T-cell (primary cell): ENCODE data around the gene FAM210B. TPM values are rescaled to one million over a fixed set of nuclear protein-coding genes. Genes with fewer than 3 reads are reported as not detected.
"Not testable (repeated sequence)": the region's sequence is repeated elsewhere in the genome, so short reads cannot be mapped to it uniquely, and the experiment has no call there.

Source experiments
- ATAC-seq, 4 experiments: fragments of 200-7000 bp in 3 of 4; fragments of 150-1000 bp in 1 of 4; cut with Tn5 transposase; replicated peaks in 1 of 4; 1 replicate in 3 of 4; 2 replicates in 1 of 4; pipeline ENCODE4 v1.10.0; 2021; ENCODE audit warnings: moderate library complexity in 3 of 4, mild to moderate bottlenecking in 2 of 4, moderate number of reproducible peaks in 1 of 4
- CTCF ChIA-PET, 2 donors: fragments of 300-600 bp; sonication (Branson Sonifier 250); formaldehyde crosslinking; loops; one replicate each; lab custom pipeline; 2022; ENCODE audit warnings: antibody characterized with exemption in 2 of 2; lab: Charles Lee
- POLR2A ChIA-PET, 2 donors: fragments of 300-600 bp; sonication (Branson Sonifier 250); formaldehyde crosslinking; loops; one replicate each; lab custom pipeline; 2022; ENCODE audit warnings: antibody characterized with exemption in 2 of 2; lab: Charles Lee
- DNase-seq, 35 experiments: peaks; one replicate each; pipeline versions ENCODE4 v3.0.0 to v3.0.0-alpha.2; 2013 to 2023
- H3K27ac ChIP-seq: one replicate; pipeline ENCODE4 v1.5.1; 2013; ENCODE audit warnings: low read length
- H3K27me3 ChIP-seq, 2 experiments: replicated peaks in 1 of 2; 1 replicate in 1 of 2; 2 replicates in 1 of 2; pipeline versions ENCODE4 v1.6.1 to v1.7.0; 2013; ENCODE audit warnings: low read length in 1 of 2, mixed read lengths in 1 of 2; ENCODE audit not compliant: control insufficient read depth in 2 of 2, insufficient read depth in 2 of 2; ENCODE audit errors: extremely low read depth in 1 of 2
- H3K36me3 ChIP-seq, 2 donors: 1 replicate in 1 of 2; 2 replicates in 1 of 2; pipeline versions ENCODE4 v1.6.1 to v1.7.0; 2013; ENCODE audit warnings: low read length in 1 of 2; ENCODE audit not compliant: control insufficient read depth in 2 of 2, insufficient read depth in 1 of 2; ENCODE audit errors: extremely low read depth in 1 of 2
- H3K4me1 ChIP-seq, 2 experiments: 1 replicate in 1 of 2; 2 replicates in 1 of 2; pipeline versions ENCODE4 v1.6.1 to v1.7.0; 2013; ENCODE audit warnings: low read length in 2 of 2, mixed read lengths in 1 of 2; ENCODE audit not compliant: insufficient read depth in 2 of 2, control insufficient read depth in 1 of 2; ENCODE audit errors: extremely low read depth in 1 of 2
- H3K4me3 ChIP-seq, 2 donors: 1 replicate in 1 of 2; 2 replicates in 1 of 2; pipeline versions ENCODE4 v1.5.1 to v1.7.0; 2013; ENCODE audit warnings: mild to moderate bottlenecking in 2 of 2, low read length in 1 of 2, moderate library complexity in 1 of 2; ENCODE audit not compliant: control insufficient read depth in 1 of 2; ENCODE audit errors: extremely low read depth in 1 of 2
- H3K9me3 ChIP-seq: 2 replicates; pipeline ENCODE4 v1.7.0; 2013
- H3K27ac Mint-ChIP-seq, 2 donors: one replicate each; pipeline ENCODE4 v1.8.0; 2020 to 2021; ENCODE audit warnings: mild to moderate bottlenecking in 2 of 2, mixed read lengths in 2 of 2
- H3K27me3 Mint-ChIP-seq, 2 donors: one replicate each; pipeline ENCODE4 v1.8.0; 2021 to 2022; ENCODE audit warnings: mixed read lengths in 2 of 2
- H3K36me3 Mint-ChIP-seq: one replicate; pipeline ENCODE4 v1.8.0; 2021; ENCODE audit warnings: mixed read lengths
- H3K4me1 Mint-ChIP-seq, 3 donors: one replicate each; pipeline ENCODE4 v1.8.0; 2020 to 2022; ENCODE audit warnings: mixed read lengths in 3 of 3, mild to moderate bottlenecking in 1 of 3
- H3K4me3 Mint-ChIP-seq, 3 donors: one replicate each; pipeline ENCODE4 v1.8.0; 2020 to 2022; ENCODE audit warnings: mild to moderate bottlenecking in 3 of 3, mixed read lengths in 3 of 3, moderate library complexity in 3 of 3
- H3K9me3 Mint-ChIP-seq, 3 donors: one replicate each; pipeline ENCODE4 v1.8.0; 2020 to 2022; ENCODE audit warnings: mixed read lengths in 3 of 3
- WGBS: methylation state at CpG from one replicate; pipeline ENCODE4 v1.1.5; 2013; ENCODE audit warnings: missing lambda C conversion rate; ENCODE audit not compliant: insufficient coverage; 5-methylcytosine and 5-hydroxymethylcytosine counted together
- total RNA-seq, 35 experiments: library from RNA in 6 of 35; stranded (reverse) in 6 of 35; fragments of 120-200 nt in 1 of 35; gene quantifications; one replicate each; pipeline versions ENCODE4 v1.2.1 to v1.2.4 and lab custom pipeline; 2013 to 2026

Gene FAM210B
- total RNA-seq, 5 donors from 2014 or later (not counting 1 experiment from before 2014, with no cell fraction given), result 17.2 to 23.9 (median 20.4) TPM

- no CpG with 5 or more reads among the region's 1 CpG for WGBS
- Mint-ChIP-seq H3K27ac (peak overlapping the region; percentile 82 to 84), H3K9me3 (no peaks in the 10 kb centered on the region), H3K36me3 (peaks cover 29% of the 10 kb centered on the region), H3K4me1 (peaks cover 42 to 52% (median 47%) of the 10 kb centered on the region in 3 donors), H3K27me3 (no peaks in the 10 kb centered on the region), H3K4me3 (peak overlapping the region in 1 of 3 donors; percentile 34)
- H3K36me3 ChIP-seq, result peaks cover 5 to 38% of the 10 kb centered on the region in 2 donors
- DNase-seq, result no peak
- ChIA-PET POLR2A (no interaction called here), CTCF (interaction anchor here in 1 of 2 donors (0.9 to 1.2 kb wide), 2 partner anchors 9 to 51 kb away, joined by 3 read pairs; no protein-coding TSS in a partner anchor)
- no peak overlapping the region for H3K4me3 ChIP-seq
- H3K27me3 ChIP-seq, result no peaks in the 10 kb centered on the region
- no peak overlapping the region for H3K27ac ChIP-seq
- no peaks in the 10 kb centered on the region for H3K9me3 ChIP-seq
- peaks cover 21 to 29% of the 10 kb centered on the region in 2 experiments for H3K4me1 ChIP-seq
- no peak for ATAC-seq
Observed at GRCh38 chr20:56409956-56410355, 51.2 kb downstream of the FAM210B start.

- Histone ChIP-seq H3K36me3 (peaks cover 0 to 25% of the 10 kb centered on the region in 2 donors), H3K4me3 (peak overlapping the region; percentile 48 to 57), H3K27ac (peak overlapping the region; percentile 87), H3K4me1 (peaks cover 25 to 37% of the 10 kb centered on the region in 2 experiments)
- POLR2A ChIA-PET, result interaction anchor here (0.5 to 2.3 kb wide), 11 partner anchors 9 to 120 kb away, joined by 3 to 16 read pairs (median 3); partner anchors contain the start of gene RTF2 (in 1 of the 2)
- not testable (repeated sequence) for ATAC-seq, H3K9me3 Mint-ChIP-seq, H3K9me3 ChIP-seq, H3K27me3 Mint-ChIP-seq, DNase-seq, H3K27me3 ChIP-seq
- 96% methylated on average over 6 of the region's 7 CpGs for WGBS
- Mint-ChIP-seq H3K4me3 (peak overlapping the region; percentile 80 to 90 (median 88)), H3K36me3 (peaks cover 19% of the 10 kb centered on the region), H3K27ac (peak overlapping the region; percentile 92 to 93), H3K4me1 (peaks cover 49 to 57% (median 52%) of the 10 kb centered on the region in 3 donors)
- CTCF ChIA-PET, result interaction anchor here in 1 of 2 donors (0.6 to 2.6 kb wide), 7 partner anchors 10 to 58 kb away, joined by 3 to 11 read pairs (median 7); partner anchors contain the start of genes AURKA, CSTF1 and RTF2
Observed at GRCh38 chr20:56411287-56411686, 52.5 kb downstream of the FAM210B start.

GRCh38 chr20:56411759-56412472, 53.1 kb downstream of the FAM210B start, which contains the start of gene CASS4:
CASS4 (plus strand) TSS chr20:56412260; CDS start chr20:56412459, 199 bp downstream.
- Histone ChIP-seq H3K36me3 (peaks cover 0 to 19% of the 10 kb centered on the region in 2 donors), H3K4me1 (peaks cover 25 to 38% of the 10 kb centered on the region in 2 experiments), H3K27me3 (no peaks in the 10 kb centered on the region), H3K9me3 (no peaks in the 10 kb centered on the region), H3K27ac (peak within 1 kb of the TSS; percentile 87), H3K4me3 (peak within 1 kb of the TSS; percentile 48 to 57)
- Mint-ChIP-seq H3K4me3 (peak within 1 kb of the TSS; percentile 80 to 90 (median 88)), H3K9me3 (no peaks in the 10 kb centered on the region), H3K27me3 (no peaks in the 10 kb centered on the region), H3K27ac (peak within 1 kb of the TSS; percentile 92 to 93), H3K4me1 (peaks cover 55 to 64% (median 59%) of the 10 kb centered on the region in 3 donors), H3K36me3 (peaks cover 20% of the 10 kb centered on the region)
- DNase-seq (peak in 23 of 35 experiments; percentile 19 to 75 (median 34)), ATAC-seq (peak; percentile 79 to 90 (median 82))
- POLR2A ChIA-PET, result interaction anchor here (0.5 to 2.3 kb wide), 18 partner anchors 8 to 119 kb away, joined by 3 to 16 read pairs (median 3); partner anchors contain the start of genes FAM210B (in 1 of the 2) and RTF2 (in 1 of the 2)
- CTCF ChIA-PET, result interaction anchor here in 1 of 2 donors (0.6 to 2.6 kb wide), 9 partner anchors 11 to 57 kb away, joined by 3 to 11 read pairs (median 7); partner anchors contain the start of genes AURKA, CSTF1 and RTF2
- 7% methylated on average over 6 of the region's 10 CpGs for WGBS

GRCh38 chr20:56412473-56412790, 53.7 kb downstream of the FAM210B start:
- H3K27ac ChIP-seq, result peak overlapping the region; percentile 87
- no peak for ATAC-seq
- H3K4me3 Mint-ChIP-seq, result peak overlapping the region; percentile 80 to 90 (median 88)
- no peaks in the 10 kb centered on the region for H3K27me3 ChIP-seq
- POLR2A ChIA-PET, result interaction anchor here (0.5 to 2.3 kb wide), 12 partner anchors 11 to 119 kb away, joined by 3 to 16 read pairs (median 4); partner anchors contain the start of genes FAM210B (in 1 of the 2) and RTF2 (in 1 of the 2)
- H3K4me3 ChIP-seq, result peak overlapping the region; percentile 48 to 57
- CTCF ChIA-PET, result interaction anchor here in 1 of 2 donors (0.8 to 2.6 kb wide), 11 partner anchors 10 to 103 kb away, joined by 3 to 11 read pairs (median 6); partner anchors contain the start of genes AURKA, CSTF1 and RTF2
- H3K4me1 ChIP-seq, result peaks cover 25 to 43% of the 10 kb centered on the region in 2 experiments
- H3K27ac Mint-ChIP-seq, result peak overlapping the region; percentile 92 to 93
- WGBS, result 39% methylated on average over 7 of the region's 7 CpGs
- H3K36me3 ChIP-seq, result peaks cover 0 to 14% of the 10 kb centered on the region in 2 donors
- H3K9me3 Mint-ChIP-seq, result no peaks in the 10 kb centered on the region
- no peaks in the 10 kb centered on the region for H3K27me3 Mint-ChIP-seq
- DNase-seq, result peak in 1 of 35 experiments; percentile 28
- no peaks in the 10 kb centered on the region for H3K9me3 ChIP-seq
- peaks cover 21% of the 10 kb centered on the region for H3K36me3 Mint-ChIP-seq
- peaks cover 61 to 68% (median 64%) of the 10 kb centered on the region in 3 donors for H3K4me1 Mint-ChIP-seq

- DNase-seq, result no peak
Observed at GRCh38 chr20:56412949-56413348, 54.2 kb downstream of the FAM210B start.

More at GRCh38 chr20:56412949-56413348, 54.2 kb downstream of the FAM210B start:
- H3K36me3 ChIP-seq, result peaks cover 0 to 8% of the 10 kb centered on the region in 2 donors
- H3K4me3 ChIP-seq, result peak overlapping the region; percentile 48 to 57
- peak overlapping the region; percentile 87 for H3K27ac ChIP-seq
- H3K27me3 ChIP-seq, result no peaks in the 10 kb centered on the region
- no peak for ATAC-seq
- WGBS, result no CpG with 5 or more reads among the region's 3 CpGs
- peaks cover 26 to 49% of the 10 kb centered on the region in 2 experiments for H3K4me1 ChIP-seq
- no peaks in the 10 kb centered on the region for H3K27me3 Mint-ChIP-seq
- H3K27ac Mint-ChIP-seq, result peak overlapping the region; percentile 92 to 93
- no peaks in the 10 kb centered on the region for H3K9me3 ChIP-seq
- H3K4me3 Mint-ChIP-seq, result peak overlapping the region; percentile 80 to 90 (median 88)
- H3K4me1 Mint-ChIP-seq, result peaks cover 66 to 70% (median 69%) of the 10 kb centered on the region in 3 donors
- H3K9me3 Mint-ChIP-seq, result no peaks in the 10 kb centered on the region
- ChIA-PET CTCF (interaction anchor here (0.7 to 2.6 kb wide), 13 partner anchors 10 to 981 kb away, joined by 3 to 11 read pairs (median 3); partner anchors contain the start of genes AURKA (in 1 of the 2), CSTF1 (in 1 of the 2) and RTF2 (in 1 of the 2)), POLR2A (interaction anchor here (0.6 to 2.3 kb wide), 14 partner anchors 8 to 1206 kb away, joined by 3 to 16 read pairs (median 4); partner anchors contain the start of genes AURKA (in 1 of the 2) and CSTF1 (in 1 of the 2))
- peaks cover 18% of the 10 kb centered on the region for H3K36me3 Mint-ChIP-seq
